GM18519 (cell line): ENCODE results near the gene PDE4D.
A peak's percentile ranks its signal among the peaks of the same experiment; 100 is the strongest.

Experiments used
- ATAC-seq: cut with Tn5 transposase; IDR thresholded peaks from one replicate; pipeline ENCODE4 v1.9.1; 2021; ENCODE audit warnings: mild to moderate bottlenecking, moderate library complexity; ENCODE audit not compliant: unreplicated experiment, low FRiP score

Gene PDE4D

GRCh38 chr5:59174248-59174844, 719.2 kb downstream of the PDE4D start:
- peak; percentile 36 for ATAC-seq

- ATAC-seq: no peak
Measured at GRCh38 chr5:59173578-59173977, 719.9 kb downstream of the PDE4D start.

- no peak for ATAC-seq
Measured at GRCh38 chr5:59171131-59171530, 722.4 kb downstream of the PDE4D start.

GRCh38 chr5:59169768-59170150, 723.8 kb downstream of the PDE4D start:
- ATAC-seq: no peak

GRCh38 chr5:59169081-59169767, 724.3 kb downstream of the PDE4D start:
- ATAC-seq: no peak

- ATAC-seq: no peak
Measured at GRCh38 chr5:59168067-59168466, 725.5 kb downstream of the PDE4D start.

- ATAC-seq: no peak
Measured at GRCh38 chr5:59164041-59164830, 729.3 kb downstream of the PDE4D start.

- ATAC-seq: no peak
Measured at GRCh38 chr5:59161221-59162105, 732.1 kb downstream of the PDE4D start.

- no peak for ATAC-seq
Measured at GRCh38 chr5:59158637-59159391, 734.7 kb downstream of the PDE4D start.

GRCh38 chr5:59158165-59158564, 735.4 kb downstream of the PDE4D start:
- ATAC-seq: no peak

- ATAC-seq: no peak
Measured at GRCh38 chr5:59157068-59157467, 736.5 kb downstream of the PDE4D start.

GRCh38 chr5:59152701-59153245, 740.8 kb downstream of the PDE4D start:
- ATAC-seq: no peak

GRCh38 chr5:59151162-59151889, 742.2 kb downstream of the PDE4D start:
- no peak for ATAC-seq

- no peak for ATAC-seq
Measured at GRCh38 chr5:59149827-59150226, 743.7 kb downstream of the PDE4D start.

- no peak for ATAC-seq
Measured at GRCh38 chr5:59149271-59149670, 744.3 kb downstream of the PDE4D start.

- ATAC-seq: no peak
Measured at GRCh38 chr5:59146729-59147128, 746.8 kb downstream of the PDE4D start.

GRCh38 chr5:59143926-59144333, 749.6 kb downstream of the PDE4D start:
- peak; percentile 93 for ATAC-seq

- no peak for ATAC-seq
Measured at GRCh38 chr5:59142927-59143326, 750.6 kb downstream of the PDE4D start.

- ATAC-seq: no peak
Measured at GRCh38 chr5:59142138-59142537, 751.4 kb downstream of the PDE4D start.
